GM20000 (cell line): Measurements from ENCODE around the gene NAA60.

Experiments used
- DNase-seq: peaks from one replicate; pipeline ENCODE4 v3.0.0; 2012; ENCODE audit warnings: low spot score
- CTCF ChIP-seq: IDR thresholded peaks from 2 replicates; pipeline ENCODE4 v1.5.1; 2012; ENCODE audit warnings: mild to moderate bottlenecking, control low read depth; ENCODE audit errors: extremely low read depth, missing control alignments

The NAA60 gene

GRCh38 chr16:3518292-3518985 lies 75.0 kb downstream of the NAA60 start:
- DNase-seq: no peak
- TF ChIP-seq CTCF: no peak

GRCh38 chr16:3518986-3519348 lies 75.5 kb downstream of the NAA60 start:
- no peak for TF ChIP-seq CTCF
- DNase-seq: no peak

GRCh38 chr16:3519581-3519980 lies 76.1 kb downstream of the NAA60 start:
- DNase-seq: no peak
- no peak for TF ChIP-seq CTCF

- no peak for DNase-seq
- no peak for TF ChIP-seq CTCF
Observed at GRCh38 chr16:3520413-3520812, 76.9 kb downstream of the NAA60 start.

GRCh38 chr16:3520841-3521240 lies 77.4 kb downstream of the NAA60 start:
- no peak for TF ChIP-seq CTCF
- no peak for DNase-seq

GRCh38 chr16:3523281-3523680 lies 79.8 kb downstream of the NAA60 start:
- DNase-seq: no peak
- TF ChIP-seq CTCF: no peak

- TF ChIP-seq CTCF: no peak
- no peak for DNase-seq
Observed at GRCh38 chr16:3525951-3526350, 82.5 kb downstream of the NAA60 start.
